AG04450 (cell line): ENCODE measurements around the gene ABR. TPM values are rescaled to one million over a fixed set of nuclear protein-coding genes. Genes with fewer than 3 reads are reported as not detected.

Experiments
- CTCF ChIA-PET: fragments of 300-600, 350-600 bp; formaldehyde crosslinking; extraction: SDS; loops from one replicate; lab custom pipeline; 2022; ENCODE audit warnings: antibody characterized with exemption, inconsistent platforms; lab: Charles Lee
- POLR2A ChIA-PET: fragments of 350-600 bp; formaldehyde crosslinking; extraction: SDS; loops from one replicate; lab custom pipeline; 2021; ENCODE audit warnings: antibody characterized with exemption, inconsistent platforms; lab: Yijun Ruan, JAX
- DNase-seq: peaks from one replicate; pipeline ENCODE4 v3.0.0-alpha.2; 2011; ENCODE audit warnings: low read depth, low spot score
- H3K27ac ChIP-seq: one replicate; pipeline ENCODE4 v1.5.1; 2012; ENCODE audit warnings: low read depth, low read length, control low read depth
- H3K27me3 ChIP-seq: one replicate; pipeline ENCODE4 v1.6.0; 2012; ENCODE audit warnings: low read length; ENCODE audit not compliant: control insufficient read depth, insufficient read depth
- H3K4me3 ChIP-seq: 2 replicates; pipeline ENCODE4 v1.5.1; 2011; ENCODE audit warnings: mild to moderate bottlenecking, low read depth, low read length, control low read depth
- H3K9me3 ChIP-seq: 2 replicates; pipeline ENCODE4 v1.5.1; 2012; ENCODE audit warnings: low read length; ENCODE audit not compliant: control insufficient read depth, insufficient read depth
- polyA plus RNA-seq: library from polyadenylated mRNA; depleted of rRNA; stranded (reverse); fragments of >200 nt; gene quantifications from 2 replicates; pipeline ENCODE4 v1.2.3, GENCODE V29; 2011
- TF ChIP-seq, protein P1 (sequence below): IDR thresholded peaks from 2 replicates; pipeline ENCODE4 v1.5.1; 2011; ENCODE audit warnings: low read depth, low read length, control low read depth, inconsistent platforms

ABR gene
- polyA plus RNA-seq, 1 experiment, result 64.3 TPM

GRCh38 chr17:1011760-1012735, 167.7 kb downstream of the ABR start:
- Histone ChIP-seq H3K9me3 (no peaks in the 10 kb centered on the region; the same call in 1 of the 2 replicates), H3K27me3 (no peaks in the 10 kb centered on the region), H3K27ac (no peak overlapping the region), H3K4me3 (no peak overlapping the region)
- CTCF ChIA-PET, result no interaction called here
- DNase-seq, result no peak
- TF ChIP-seq, protein P1, sequence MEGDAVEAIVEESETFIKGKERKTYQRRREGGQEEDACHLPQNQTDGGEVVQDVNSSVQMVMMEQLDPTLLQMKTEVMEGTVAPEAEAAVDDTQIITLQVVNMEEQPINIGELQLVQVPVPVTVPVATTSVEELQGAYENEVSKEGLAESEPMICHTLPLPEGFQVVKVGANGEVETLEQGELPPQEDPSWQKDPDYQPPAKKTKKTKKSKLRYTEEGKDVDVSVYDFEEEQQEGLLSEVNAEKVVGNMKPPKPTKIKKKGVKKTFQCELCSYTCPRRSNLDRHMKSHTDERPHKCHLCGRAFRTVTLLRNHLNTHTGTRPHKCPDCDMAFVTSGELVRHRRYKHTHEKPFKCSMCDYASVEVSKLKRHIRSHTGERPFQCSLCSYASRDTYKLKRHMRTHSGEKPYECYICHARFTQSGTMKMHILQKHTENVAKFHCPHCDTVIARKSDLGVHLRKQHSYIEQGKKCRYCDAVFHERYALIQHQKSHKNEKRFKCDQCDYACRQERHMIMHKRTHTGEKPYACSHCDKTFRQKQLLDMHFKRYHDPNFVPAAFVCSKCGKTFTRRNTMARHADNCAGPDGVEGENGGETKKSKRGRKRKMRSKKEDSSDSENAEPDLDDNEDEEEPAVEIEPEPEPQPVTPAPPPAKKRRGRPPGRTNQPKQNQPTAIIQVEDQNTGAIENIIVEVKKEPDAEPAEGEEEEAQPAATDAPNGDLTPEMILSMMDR, result no peak
- POLR2A ChIA-PET, result no interaction called here

DNA sequence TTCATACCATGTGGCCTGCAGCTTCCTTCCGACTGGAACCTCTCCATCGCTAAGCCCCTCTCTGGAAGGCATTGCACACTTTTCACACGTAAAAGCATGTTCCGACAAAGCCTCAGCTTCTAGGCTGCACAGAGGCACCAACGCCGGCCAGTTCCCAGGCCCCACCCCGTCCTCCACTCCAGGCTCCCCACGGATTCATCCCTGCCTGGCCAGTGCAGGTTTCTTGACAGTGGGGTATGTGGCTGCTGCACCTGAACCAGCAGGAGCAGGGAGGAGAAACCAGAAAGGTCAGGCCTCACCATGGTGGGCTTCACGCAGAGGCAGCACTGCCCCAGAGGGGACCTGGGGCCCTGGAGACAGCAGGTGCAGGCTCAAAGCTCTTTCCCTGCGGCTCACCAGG, 168.6 kb downstream of the ABR start:
- ChIA-PET POLR2A (no interaction called here), CTCF (interaction anchor here (1.9 kb wide), 1 partner anchor 45 kb away, joined by 8 read pairs; no protein-coding TSS in a partner anchor)
- TF ChIP-seq, protein P1, result no peak
- no peak for DNase-seq
- Histone ChIP-seq H3K27me3 (no peaks in the 10 kb centered on the region), H3K4me3 (no peak overlapping the region), H3K9me3 (no peaks in the 10 kb centered on the region; the same call in 1 of the 2 replicates), H3K27ac (no peak overlapping the region)

- POLR2A ChIA-PET, result no interaction called here
- DNase-seq, result no peak
- Histone ChIP-seq H3K27me3 (no peaks in the 10 kb centered on the region), H3K9me3 (peaks cover 3% of the 10 kb centered on the region; the same call in 1 of the 2 replicates), H3K4me3 (no peak overlapping the region), H3K27ac (no peak overlapping the region)
- TF ChIP-seq, protein P1, result no peak
- CTCF ChIA-PET, result interaction anchor here (1.9 kb wide), 1 partner anchor 46 kb away, joined by 8 read pairs; no protein-coding TSS in a partner anchor
Observed at GRCh38 chr17:1010586-1010985, 169.2 kb downstream of the ABR start.

GRCh38 chr17:1010086-1010450, 169.7 kb downstream of the ABR start:
- peaks cover 3% of the 10 kb centered on the region; the same call in 1 of the 2 replicates for H3K9me3 ChIP-seq
- POLR2A ChIA-PET, result no interaction called here
- H3K27me3 ChIP-seq, result no peaks in the 10 kb centered on the region
- CTCF ChIA-PET, result interaction anchor here (1.9 kb wide), 1 partner anchor 46 kb away, joined by 8 read pairs; no protein-coding TSS in a partner anchor
- H3K27ac ChIP-seq, result no peak overlapping the region
- H3K4me3 ChIP-seq, result no peak overlapping the region
- TF ChIP-seq, protein P1, result no peak
- no peak for DNase-seq
